A673 (cell line): ENCODE measurements around the gene CSNK2A1.
"Not testable (repeated sequence)": the region's sequence is repeated elsewhere in the genome, so short reads cannot be mapped to it uniquely, and the experiment has no call there.

Source experiments
- CTCF ChIP-seq: fragments of 300-800, 200-600 bp; sonication (generic); conservative IDR thresholded peaks from 2 replicates; pipeline ENCODE4 v1.5.1; 2017; ENCODE audit warnings: low read depth, mild to moderate bottlenecking, antibody characterized with exemption, low read length, moderate library complexity, mixed read lengths
- EZH2 ChIP-seq: fragments of 200-600 bp; sonication (generic); IDR thresholded peaks from 2 replicates; pipeline ENCODE4 v1.6.1; 2017; ENCODE audit warnings: borderline replicate concordance, low read depth, mild to moderate bottlenecking, mixed read lengths, antibody characterized with exemption, low read length; ENCODE audit not compliant: poor library complexity, severe bottlenecking

DNA sequence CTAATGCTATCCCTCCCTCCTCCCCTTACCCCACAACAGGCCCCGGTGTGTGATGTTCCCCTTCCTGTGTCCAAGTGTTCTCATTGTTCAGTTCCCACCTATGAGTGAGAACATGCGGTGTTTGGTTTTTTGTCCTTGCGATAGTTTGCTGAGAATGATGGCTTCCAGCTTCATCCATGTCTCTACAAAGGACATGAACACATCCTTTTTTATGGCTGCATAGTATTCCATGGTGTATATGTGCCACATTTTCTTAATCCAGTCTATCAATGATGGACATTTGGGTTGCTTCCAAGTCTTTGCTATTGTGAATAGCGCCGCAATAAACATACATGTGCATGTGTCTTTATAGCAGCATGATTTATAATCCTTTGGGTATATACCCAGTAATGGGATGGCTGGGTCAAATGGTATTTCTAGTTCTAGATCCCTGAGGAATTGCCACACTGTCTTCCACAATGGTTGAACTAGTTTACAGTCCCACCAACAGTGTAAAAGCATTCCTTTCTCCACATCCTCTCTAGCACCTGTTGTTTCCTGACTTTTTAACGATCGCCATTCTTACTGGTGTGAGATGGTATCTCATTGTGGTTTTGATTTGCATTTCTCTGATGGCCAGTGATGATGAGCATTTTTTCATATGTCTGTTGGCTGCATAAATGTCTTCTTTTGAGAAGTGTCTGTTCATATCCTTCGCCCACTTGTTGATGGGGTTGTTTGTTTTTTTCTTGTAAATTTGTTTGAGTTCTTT, 35.5 kb upstream of the CSNK2A1 start:
- TF ChIP-seq EZH2, CTCF: not testable (repeated sequence)
